Astrocyte of the spinal cord (primary cell): ENCODE measurements around the gene FAM168A.
A peak's percentile ranks its signal among the peaks of the same experiment; 100 is the strongest.

Source experiments
- DNase-seq: peaks from one replicate; pipeline ENCODE4 v3.0.0; 2011; ENCODE audit warnings: low read depth, low spot score
- H3K4me3 ChIP-seq: 2 replicates; pipeline ENCODE4 v1.5.1; 2011; ENCODE audit warnings: low read depth, mild to moderate bottlenecking, low read length, moderate library complexity
- CTCF ChIP-seq: IDR thresholded peaks from 2 replicates; pipeline ENCODE4 v1.5.1; 2012; ENCODE audit warnings: low read depth, mild to moderate bottlenecking, low read length, inconsistent platforms
- in situ Hi-C: cut with HindIII; loops from 2 replicates; pipeline ENCODE4 v1.10.0; 2017; ENCODE audit warnings: low sequenced_read_pairs

FAM168A gene

GRCh38 chr11:73409431-73409830 is 188.5 kb downstream of the FAM168A start:
- DNase-seq, result no peak
- H3K4me3 ChIP-seq, result no peak overlapping the region
- no peak for TF ChIP-seq CTCF
- in situ Hi-C loops, result no loop called here

- no peak for DNase-seq
- no peak overlapping the region for H3K4me3 ChIP-seq
- no peak for TF ChIP-seq CTCF
- in situ Hi-C loops, result no loop called here
Observed at GRCh38 chr11:73406619-73407018, 191.3 kb downstream of the FAM168A start.

GRCh38 chr11:73406131-73406530 is 191.8 kb downstream of the FAM168A start:
- no peak for TF ChIP-seq CTCF
- in situ Hi-C loops, result no loop called here
- H3K4me3 ChIP-seq, result no peak overlapping the region
- no peak for DNase-seq

GRCh38 chr11:73405146-73405510 is 192.8 kb downstream of the FAM168A start:
- H3K4me3 ChIP-seq, result no peak overlapping the region
- TF ChIP-seq CTCF, result no peak
- no peak for DNase-seq
- in situ Hi-C loops, result no loop called here

GRCh38 chr11:73404506-73405145 is 193.3 kb downstream of the FAM168A start:
- no peak for DNase-seq
- in situ Hi-C loops, result no loop called here
- H3K4me3 ChIP-seq, result no peak overlapping the region
- no peak for TF ChIP-seq CTCF

- DNase-seq, result peak; percentile 29
- no peak overlapping the region for H3K4me3 ChIP-seq
- in situ Hi-C loops, result no loop called here
- peak; percentile 71 for TF ChIP-seq CTCF
Observed at GRCh38 chr11:73404048-73404447, 193.9 kb downstream of the FAM168A start.

- DNase-seq, result no peak
- in situ Hi-C loops, result no loop called here
- TF ChIP-seq CTCF, result no peak
- H3K4me3 ChIP-seq, result no peak overlapping the region
Observed at GRCh38 chr11:73403541-73403940, 194.4 kb downstream of the FAM168A start.
